Vagina (tissue), 2 donors: Measurements from ENCODE around the gene CLSTN1. TPM values are rescaled to one million over a fixed set of nuclear protein-coding genes. Genes with fewer than 3 reads are reported as not detected.
A peak's percentile ranks its signal among the peaks of the same experiment; 100 is the strongest.

Experiments used
- DNase-seq, 2 donors: peaks; one replicate each; pipeline ENCODE4 v3.0.0-alpha.2; 2017; ENCODE audit errors: extremely low spot score in 2 of 2
- H3K27ac ChIP-seq: fragments of 200-600 bp; sonication (generic); one replicate; pipeline ENCODE4 v1.5.1; 2019
- H3K27me3 ChIP-seq: fragments of 200-600 bp; sonication (generic); one replicate; pipeline ENCODE4 v1.5.1; 2019
- H3K36me3 ChIP-seq, 2 donors: fragments of 200-600 bp; sonication (generic); one replicate each; pipeline ENCODE4 v1.5.1; 2017 to 2019
- H3K4me1 ChIP-seq: fragments of 200-600 bp; sonication (generic); one replicate; pipeline ENCODE4 v1.5.1; 2019
- H3K4me3 ChIP-seq, 2 donors: fragments of 200-600 bp; sonication (generic); 1 replicate in 1 of 2; 2 replicates in 1 of 2; pipeline ENCODE4 v1.5.1; 2016 to 2019
- H3K9me3 ChIP-seq: fragments of 200-600 bp; sonication (generic); one replicate; pipeline ENCODE4 v1.5.1; 2019
- CTCF ChIP-seq, 3 experiments: fragments of 450-650 bp in 2 of 3; fragments of 200-600 bp in 1 of 3; sonication (generic) in 1 of 3; IDR thresholded peaks; one replicate each; pipeline ENCODE4 v1.5.1; 2017 to 2019; ENCODE audit warnings: antibody characterized with exemption in 3 of 3, mild to moderate bottlenecking in 2 of 3, moderate library complexity in 2 of 3
- POLR2A ChIP-seq, 2 donors: fragments of 450-650 bp; IDR thresholded peaks; one replicate each; pipeline ENCODE4 v1.6.1; 2017; ENCODE audit warnings: antibody characterized with exemption in 2 of 2, mild to moderate bottlenecking in 2 of 2, moderate library complexity in 2 of 2
- POLR2AphosphoS5 ChIP-seq, 2 donors: sonication (generic); formaldehyde crosslinking; IDR thresholded peaks; one replicate each; pipeline ENCODE4 v1.9.0; 2017; ENCODE audit warnings: antibody characterized with exemption in 2 of 2, mild to moderate bottlenecking in 2 of 2, low read depth in 1 of 2; ENCODE audit not compliant: insufficient read depth in 1 of 2
- intact Hi-C: fragments of 100-400 bp; cut with DNase I; formaldehyde crosslinking; loops from one replicate; pipeline ENCODE4 v1.15.1; 2023
- total RNA-seq: library from RNA; depleted of rRNA; stranded (reverse); fragments of >200 nt; gene quantifications from one replicate; pipeline ENCODE4 v1.2.3, GENCODE V29; 2016

CLSTN1 gene
- total RNA-seq, 1 donor from 2014 or later = 96.5 TPM

DNA sequence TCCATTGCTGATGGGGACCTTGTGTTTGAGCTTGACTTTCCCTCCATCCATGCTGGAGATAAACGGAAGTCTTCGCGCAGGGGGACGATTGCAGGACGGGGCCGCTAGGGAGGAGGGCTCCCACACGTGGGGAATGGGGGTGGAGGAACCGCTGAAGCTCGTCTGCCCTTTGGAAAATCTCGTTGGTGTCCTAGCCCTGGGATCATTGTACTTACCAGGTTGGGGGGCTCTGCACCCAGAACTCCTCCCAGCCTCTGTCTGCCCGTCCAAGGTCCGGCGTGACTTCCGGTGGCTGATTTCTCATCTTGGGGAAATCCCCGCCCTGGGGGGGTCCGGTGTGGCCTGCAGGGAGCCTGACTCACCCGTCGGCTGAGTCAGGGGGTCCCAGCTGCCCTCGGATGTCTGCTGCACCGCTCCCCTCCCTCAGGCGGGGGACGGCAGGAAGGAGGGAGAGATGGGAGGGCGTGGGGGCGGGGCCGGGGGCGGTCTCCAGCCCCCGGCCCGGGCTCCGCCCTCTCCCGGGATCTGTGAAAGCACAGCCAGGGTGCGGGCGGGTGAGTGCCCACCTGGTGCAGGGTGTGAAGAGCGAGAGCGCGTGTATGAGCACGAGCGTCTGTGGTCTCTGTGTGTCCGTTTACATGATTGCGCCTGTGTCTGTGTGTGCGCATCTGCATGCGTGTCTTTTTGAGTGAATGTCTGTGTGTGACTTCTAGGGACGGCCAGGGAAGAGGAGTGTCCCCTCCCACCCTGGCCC, 136.5 kb downstream of the CLSTN1 start:
- DNase-seq = no peak
- no peaks in the 10 kb centered on the region for H3K9me3 ChIP-seq
- intact Hi-C loops = no loop called here
- no peak for TF ChIP-seq POLR2A (IDR thresholded peaks at IDR 0.05)
- TF ChIP-seq POLR2AphosphoS5 (IDR thresholded peaks at IDR 0.05; ENCODE audit: insufficient read depth in 1 of 2, low read depth in 1 of 2) = peak in 1 of 2 donors; percentile 61
- no peaks in the 10 kb centered on the region for H3K36me3 ChIP-seq
- peak overlapping the region; percentile 71 to 99 for H3K4me3 ChIP-seq
- peaks cover 45% of the 10 kb centered on the region for H3K4me1 ChIP-seq
- H3K27me3 ChIP-seq = no peaks in the 10 kb centered on the region
- H3K27ac ChIP-seq = peak overlapping the region; percentile 65

DNA sequence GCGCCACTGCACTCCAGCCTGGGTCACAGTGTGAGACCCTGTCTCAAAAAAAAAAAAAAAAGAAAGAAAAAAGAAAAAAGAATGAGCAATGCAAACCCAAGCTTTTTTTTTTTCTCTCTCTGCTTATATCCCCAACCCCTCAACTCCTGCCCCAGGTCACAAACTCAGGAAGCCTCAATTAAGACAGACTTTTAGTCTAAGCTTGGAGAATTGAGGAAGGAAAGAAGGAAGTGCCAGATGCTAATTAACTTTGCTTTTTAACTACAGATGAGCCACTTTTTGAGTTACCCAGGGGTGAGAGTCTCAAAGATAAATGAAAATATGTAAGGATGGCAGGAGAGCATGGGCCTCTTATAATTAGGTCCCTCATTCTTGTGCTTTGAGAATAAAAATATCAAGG, 139.0 kb downstream of the CLSTN1 start:
- no peak overlapping the region for H3K4me3 ChIP-seq
- no peaks in the 10 kb centered on the region for H3K36me3 ChIP-seq
- TF ChIP-seq POLR2AphosphoS5 (IDR thresholded peaks at IDR 0.05; ENCODE audit: insufficient read depth in 1 of 2, low read depth in 1 of 2) = no peak
- TF ChIP-seq CTCF (IDR thresholded peaks at IDR 0.05) = no peak
- no peak for TF ChIP-seq POLR2A (IDR thresholded peaks at IDR 0.05)
- intact Hi-C loops = no loop called here
- DNase-seq = no peak
- no peak overlapping the region for H3K27ac ChIP-seq
- no peaks in the 10 kb centered on the region for H3K27me3 ChIP-seq
- H3K9me3 ChIP-seq = no peaks in the 10 kb centered on the region
- peaks cover 32% of the 10 kb centered on the region for H3K4me1 ChIP-seq

DNA sequence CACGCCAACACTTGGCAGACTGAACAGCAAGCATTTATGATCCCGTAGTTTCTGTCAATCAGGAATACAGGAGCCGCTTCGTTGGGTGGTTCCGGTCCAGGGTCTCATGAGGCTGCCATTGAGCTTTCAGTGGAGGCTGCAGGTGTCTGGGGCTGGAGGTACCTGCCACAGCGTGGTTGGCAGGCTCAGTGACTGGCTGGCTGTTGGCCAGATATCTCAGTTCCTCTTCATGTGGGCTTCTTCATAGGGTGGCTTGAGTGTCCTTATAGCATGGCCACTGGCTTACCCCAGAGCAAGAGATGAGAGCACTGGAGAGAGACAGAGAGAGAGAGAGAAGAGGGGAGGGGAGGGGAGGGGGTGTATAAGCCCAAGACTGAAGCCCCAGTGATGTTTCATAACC, 142.9 kb downstream of the CLSTN1 start:
- no peak for TF ChIP-seq POLR2A (IDR thresholded peaks at IDR 0.05)
- TF ChIP-seq POLR2AphosphoS5 (IDR thresholded peaks at IDR 0.05; ENCODE audit: insufficient read depth in 1 of 2, low read depth in 1 of 2) = no peak
- TF ChIP-seq CTCF (IDR thresholded peaks at IDR 0.05) = no peak

GRCh38 chr1:9680091-9680490, 143.7 kb downstream of the CLSTN1 start:
- Histone ChIP-seq H3K4me3 (no peak overlapping the region), H3K27me3 (no peaks in the 10 kb centered on the region), H3K27ac (no peak overlapping the region), H3K36me3 (no peaks in the 10 kb centered on the region), H3K4me1 (no peaks in the 10 kb centered on the region), H3K9me3 (no peaks in the 10 kb centered on the region)
- no peak for TF ChIP-seq CTCF (IDR thresholded peaks at IDR 0.05)
- TF ChIP-seq POLR2A (IDR thresholded peaks at IDR 0.05) = no peak
- no peak for TF ChIP-seq POLR2AphosphoS5 (IDR thresholded peaks at IDR 0.05; ENCODE audit: insufficient read depth in 1 of 2, low read depth in 1 of 2)
- DNase-seq = no peak
- intact Hi-C loops = no loop called here

More for the DNA sequence above, 142.9 kb downstream of the CLSTN1 start:
- no peak overlapping the region for H3K4me3 ChIP-seq
- H3K27me3 ChIP-seq = no peaks in the 10 kb centered on the region
- intact Hi-C loops = no loop called here
- no peak for DNase-seq
- H3K9me3 ChIP-seq = no peaks in the 10 kb centered on the region
- no peak overlapping the region for H3K27ac ChIP-seq
- no peaks in the 10 kb centered on the region for H3K36me3 ChIP-seq
- no peaks in the 10 kb centered on the region for H3K4me1 ChIP-seq

Other genes starting within 250 kb of the CLSTN1 start
- 12.0 TPM for gene TMEM201, start 235.1 kb downstream of the CLSTN1 start, total RNA-seq
- 13.0 TPM for gene PIK3CD, start 172.2 kb downstream of the CLSTN1 start, total RNA-seq
- 44.7 TPM for gene CTNNBIP1, start 86.3 kb upstream of the CLSTN1 start, total RNA-seq
- gene LZIC, start 119.4 kb upstream of the CLSTN1 start, total RNA-seq = 16.5 TPM
- 7.6 TPM for gene NMNAT1, start 119.5 kb upstream of the CLSTN1 start, total RNA-seq
- 36.3 TPM for gene RBP7, start 173.3 kb upstream of the CLSTN1 start, total RNA-seq
- gene UBE4B, start 209.0 kb upstream of the CLSTN1 start, total RNA-seq = 51.1 TPM